SH-SY5Y (cell line): ENCODE results near the gene LYZL1.

ENCODE experiments used
- GATA2 ChIP-seq: IDR thresholded peaks from 2 replicates; pipeline ENCODE4 v1.6.1; 2011; ENCODE audit warnings: mild to moderate bottlenecking, low read depth, low read length
- GATA3 ChIP-seq: IDR thresholded peaks from 2 replicates; pipeline ENCODE4 v1.6.1; 2011; ENCODE audit warnings: low read depth, mild to moderate bottlenecking, low read length, moderate library complexity

- TF ChIP-seq GATA3, result no peak
- TF ChIP-seq GATA2, result no peak
Observed at GRCh38 chr10:29316308-29317026, 27.6 kb downstream of the LYZL1 start.
